Tibial artery (tissue), 4 donors: ENCODE data around the gene DBN1.

ENCODE experiments used
- DNase-seq, 2 donors: peaks; one replicate each; pipeline ENCODE4 v3.0.0-alpha.2; 2019
- H3K27ac ChIP-seq, 2 donors: fragments of 200-600 bp; sonication (generic) in 1 of 2; 1 replicate in 1 of 2; 2 replicates in 1 of 2; pipeline ENCODE4 v1.5.1; 2018 to 2019; ENCODE audit warnings: mild to moderate bottlenecking in 1 of 2
- H3K27me3 ChIP-seq, 2 donors: fragments of 200-600 bp; sonication (generic) in 1 of 2; one replicate each; pipeline versions ENCODE4 v1.5.1 to v1.6.0; 2016 to 2019
- H3K36me3 ChIP-seq, 3 donors: fragments of 200-600 bp; sonication (generic) in 2 of 3; one replicate each; pipeline ENCODE4 v1.5.1; 2016 to 2019; ENCODE audit warnings: mild to moderate bottlenecking in 2 of 3
- H3K4me1 ChIP-seq, 4 donors: fragments of 200-600 bp; sonication (generic) in 2 of 4; 1 replicate in 3 of 4; 2 replicates in 1 of 4; pipeline ENCODE4 v1.5.1; 2016 to 2019
- H3K4me3 ChIP-seq, 2 donors: fragments of 200-600 bp; sonication (generic) in 1 of 2; 1 replicate in 1 of 2; 2 replicates in 1 of 2; pipeline ENCODE4 v1.5.1; 2018 to 2019; ENCODE audit warnings: mild to moderate bottlenecking in 2 of 2
- H3K9me3 ChIP-seq, 3 donors: fragments of 200-600 bp; sonication (generic) in 1 of 3; one replicate each; pipeline ENCODE4 v1.5.1; 2016 to 2019
- CTCF ChIP-seq, 2 experiments: fragments of 200-600 bp in 1 of 2; fragments of 450-650 bp in 1 of 2; IDR thresholded peaks; one replicate each; pipeline ENCODE4 v1.5.1; 2017 to 2019; ENCODE audit warnings: antibody characterized with exemption in 2 of 2, mild to moderate bottlenecking in 1 of 2, moderate library complexity in 1 of 2
- intact Hi-C: fragments of 100-400 bp; cut with DNase I; formaldehyde crosslinking; loops from one replicate; pipeline ENCODE4 v1.15.0; 2023; ENCODE audit warnings: low total_unique reads

The DBN1 gene

GRCh38 chr5:177515580-177515979, 42.1 kb upstream of the DBN1 start:
- no peak for TF ChIP-seq CTCF (IDR thresholded peaks at IDR 0.05)
- H3K36me3 ChIP-seq, result peaks cover 45 to 66% (median 59%) of the 10 kb centered on the region in 3 donors
- intact Hi-C loops, result no loop called here
- peak overlapping the region; percentile 65 to 89 for H3K4me3 ChIP-seq
- no peak for DNase-seq
- H3K27ac ChIP-seq, result no peak overlapping the region
- peaks cover 0 to 19% (median 15%) of the 10 kb centered on the region in 4 donors for H3K4me1 ChIP-seq
- H3K9me3 ChIP-seq, result no peaks in the 10 kb centered on the region
- no peaks in the 10 kb centered on the region for H3K27me3 ChIP-seq

- intact Hi-C loops, result no loop called here
- H3K27me3 ChIP-seq, result no peaks in the 10 kb centered on the region
- peaks cover 0 to 19% (median 15%) of the 10 kb centered on the region in 4 donors for H3K4me1 ChIP-seq
- H3K36me3 ChIP-seq, result peaks cover 36 to 64% (median 53%) of the 10 kb centered on the region in 3 donors
- no peak for TF ChIP-seq CTCF (IDR thresholded peaks at IDR 0.05)
- H3K27ac ChIP-seq, result no peak overlapping the region
- DNase-seq, result no peak
- H3K4me3 ChIP-seq, result no peak overlapping the region
- H3K9me3 ChIP-seq, result no peaks in the 10 kb centered on the region
Measured at GRCh38 chr5:177514541-177514940, 41.1 kb upstream of the DBN1 start.

- no peaks in the 10 kb centered on the region for H3K27me3 ChIP-seq
- TF ChIP-seq CTCF (IDR thresholded peaks at IDR 0.05), result no peak
- H3K36me3 ChIP-seq, result peaks cover 36 to 65% (median 51%) of the 10 kb centered on the region in 3 donors
- no peak overlapping the region for H3K4me3 ChIP-seq
- H3K27ac ChIP-seq, result no peak overlapping the region
- peaks cover 0 to 19% (median 15%) of the 10 kb centered on the region in 4 donors for H3K4me1 ChIP-seq
- intact Hi-C loops, result no loop called here
- no peak for DNase-seq
- H3K9me3 ChIP-seq, result no peaks in the 10 kb centered on the region
Measured at GRCh38 chr5:177513500-177513899, 40.1 kb upstream of the DBN1 start.

GRCh38 chr5:177512736-177513380, 39.4 kb upstream of the DBN1 start:
- Histone ChIP-seq H3K27ac (no peak overlapping the region), H3K4me1 (peaks cover 0 to 19% (median 15%) of the 10 kb centered on the region in 4 donors), H3K4me3 (no peak overlapping the region), H3K9me3 (no peaks in the 10 kb centered on the region), H3K27me3 (no peaks in the 10 kb centered on the region), H3K36me3 (peaks cover 36 to 67% (median 51%) of the 10 kb centered on the region in 3 donors)
- no peak for DNase-seq
- intact Hi-C loops, result no loop called here
- no peak for TF ChIP-seq CTCF (IDR thresholded peaks at IDR 0.05)

- intact Hi-C loops, result no loop called here
- Histone ChIP-seq H3K9me3 (no peaks in the 10 kb centered on the region), H3K36me3 (peaks cover 36 to 67% (median 51%) of the 10 kb centered on the region in 3 donors), H3K4me1 (peaks cover 0 to 19% (median 11%) of the 10 kb centered on the region in 4 donors), H3K27me3 (no peaks in the 10 kb centered on the region), H3K27ac (no peak overlapping the region), H3K4me3 (no peak overlapping the region)
- TF ChIP-seq CTCF (IDR thresholded peaks at IDR 0.05), result no peak
- no peak for DNase-seq
Measured at GRCh38 chr5:177511796-177512675, 38.6 kb upstream of the DBN1 start.
